ENCODE data around the gene NEUROG1. TPM values are rescaled to one million over a fixed set of nuclear protein-coding genes. Genes with fewer than 3 reads are reported as not detected.
"Not testable (repeated sequence)": the region's sequence is repeated elsewhere in the genome, so short reads cannot be mapped to it uniquely, and the experiment has no call there.

NEUROG1 gene
- total RNA-seq, 1 donor from 2014 or later: not detected

DNA sequence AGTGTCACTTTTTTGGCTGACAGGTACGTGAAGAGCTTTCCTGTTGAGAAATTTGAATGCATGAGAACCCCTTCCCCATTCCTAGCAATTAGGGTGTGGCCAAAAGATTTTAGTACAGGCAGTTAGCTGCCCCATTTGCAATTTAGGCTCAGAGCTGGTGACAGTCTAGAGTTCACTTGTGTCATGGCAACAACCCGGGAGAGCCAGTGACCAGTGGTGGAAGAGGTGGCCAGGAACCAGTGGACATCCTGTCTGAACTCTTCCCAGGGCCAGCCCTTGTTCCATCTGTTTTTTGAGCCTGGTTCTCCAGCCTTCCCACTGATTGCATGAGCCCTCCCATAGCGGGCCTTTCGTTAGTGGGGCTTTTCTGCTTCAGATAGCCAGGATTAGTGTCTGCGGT lies 2.5 kb upstream of the NEUROG1 start:
- no peak for DNase-seq (ENCODE audit: low spot score)

DNA sequence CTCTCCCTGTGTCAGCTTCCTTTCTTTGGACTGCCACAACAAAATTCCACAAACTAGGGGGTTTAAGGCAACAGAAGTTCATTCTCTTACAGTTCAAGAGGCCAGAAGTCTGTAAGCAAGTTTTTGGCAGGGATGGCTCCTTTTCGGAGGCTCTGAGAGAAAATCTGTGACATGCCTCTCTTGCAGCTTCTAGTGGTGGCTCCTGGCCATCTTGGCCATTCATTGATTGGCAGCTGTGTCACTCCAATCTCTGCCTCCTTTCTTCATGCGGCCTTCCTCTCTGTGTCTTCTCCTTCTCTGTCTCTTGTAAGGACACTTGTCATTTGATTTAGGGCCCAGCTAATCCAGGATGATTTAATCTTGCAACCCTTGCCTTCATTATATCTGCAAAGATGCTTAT lies 2.0 kb upstream of the NEUROG1 start:
- no peak for DNase-seq (ENCODE audit: low spot score)

DNA sequence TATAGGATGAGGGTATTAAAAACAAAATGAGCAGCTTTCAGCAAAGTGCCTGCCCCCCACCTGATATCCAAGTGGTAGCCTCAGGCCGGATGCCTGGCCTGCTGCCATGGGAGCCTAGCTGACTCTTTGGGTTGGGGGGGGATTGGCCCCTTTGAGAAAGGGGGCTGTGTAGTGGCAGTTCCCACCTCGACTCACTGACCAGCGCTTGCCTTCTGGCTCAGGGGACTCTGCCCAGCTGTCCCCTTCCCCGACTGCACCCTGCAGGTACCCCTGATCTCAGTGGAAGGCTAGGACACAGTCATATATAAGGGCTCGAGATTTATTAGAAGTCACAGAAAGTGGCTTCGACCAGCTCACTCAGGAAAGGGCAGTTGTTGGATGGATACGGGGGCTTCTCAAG lies 1.5 kb upstream of the NEUROG1 start:
- no peak for DNase-seq (ENCODE audit: low spot score)

DNA sequence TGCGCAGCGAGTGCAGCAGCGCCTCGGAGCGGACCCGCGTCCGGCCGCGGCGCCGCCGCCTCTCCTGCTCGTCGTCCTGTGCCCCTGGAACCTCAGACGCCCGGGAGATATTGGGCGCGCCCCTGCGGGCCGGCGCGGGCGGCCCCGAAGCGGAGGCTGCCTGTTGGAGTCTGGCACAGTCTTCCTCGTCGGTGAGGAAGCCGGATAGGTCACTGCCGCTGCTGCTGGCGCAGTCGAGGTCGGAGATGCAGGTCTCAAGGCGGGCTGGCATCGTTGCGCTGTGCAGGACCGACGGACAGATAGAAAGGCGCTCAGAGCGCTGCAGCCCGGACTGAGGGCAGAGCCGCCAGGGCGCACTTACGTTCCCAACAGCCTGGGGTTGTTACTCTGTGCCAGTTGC lies 344 bp downstream of the NEUROG1 start:
- no peak for DNase-seq (ENCODE audit: low spot score)

DNA sequence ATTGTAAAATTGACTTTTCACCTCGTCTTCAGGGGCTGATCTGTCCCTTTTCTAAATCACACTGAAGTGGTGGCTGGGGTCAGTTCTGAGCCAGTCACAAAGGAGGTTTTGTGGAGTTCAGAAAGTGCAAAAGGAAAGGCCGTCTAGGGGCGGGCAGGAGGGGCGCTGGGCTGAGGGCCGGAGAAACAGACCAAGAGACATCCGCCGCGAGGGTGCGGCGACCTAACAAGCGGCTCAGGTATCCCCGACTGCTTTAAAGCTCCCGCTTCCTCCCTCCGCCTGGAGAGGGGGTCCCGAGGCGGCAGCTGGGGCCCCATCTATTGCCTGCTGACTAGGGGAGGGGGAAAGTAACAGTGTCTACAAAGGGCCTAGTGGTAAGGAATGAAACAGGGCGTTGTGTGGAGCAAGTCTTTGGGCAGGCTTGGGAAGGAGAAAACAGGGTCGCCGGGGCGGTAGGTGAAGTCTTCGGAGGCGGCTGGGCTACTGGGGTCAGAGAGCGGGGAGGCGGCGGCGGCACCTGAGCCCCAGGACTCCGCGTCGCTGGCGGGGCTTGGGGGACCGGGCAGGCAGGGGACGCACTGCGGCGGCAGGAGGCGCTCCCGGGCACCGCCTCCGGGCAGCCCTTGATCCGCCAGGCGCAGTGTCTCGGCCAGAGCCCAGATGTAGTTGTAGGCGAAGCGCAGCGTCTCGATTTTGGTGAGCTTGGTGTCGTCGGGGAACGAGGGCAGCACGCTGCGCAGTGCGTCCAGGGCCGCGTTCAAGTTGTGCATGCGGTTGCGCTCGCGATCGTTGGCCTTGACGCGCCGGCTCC lies 950 bp downstream of the NEUROG1 start:
- DNase-seq (ENCODE audit: low spot score): no peak

DNA sequence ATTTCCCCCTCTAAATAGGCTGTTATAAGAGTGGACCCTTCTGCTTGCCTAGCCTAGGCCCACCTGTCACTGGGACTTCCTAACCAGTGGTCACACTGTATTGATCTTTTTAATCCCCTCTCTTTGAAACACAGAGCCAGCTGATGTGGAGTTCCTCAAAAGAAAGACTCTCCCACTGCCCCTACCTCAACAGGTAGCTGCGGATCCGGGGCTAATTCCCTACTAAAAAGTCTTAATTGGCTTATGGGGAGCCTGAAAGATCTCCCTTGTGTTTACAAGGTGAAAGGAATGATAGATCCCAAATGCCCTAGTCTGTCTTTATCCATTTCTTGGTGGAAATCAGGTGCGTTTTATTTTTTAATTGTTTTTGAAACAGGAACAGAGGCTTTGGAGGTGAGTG lies 2.0 kb downstream of the NEUROG1 start:
- DNase-seq (ENCODE audit: low spot score): no peak

DNA sequence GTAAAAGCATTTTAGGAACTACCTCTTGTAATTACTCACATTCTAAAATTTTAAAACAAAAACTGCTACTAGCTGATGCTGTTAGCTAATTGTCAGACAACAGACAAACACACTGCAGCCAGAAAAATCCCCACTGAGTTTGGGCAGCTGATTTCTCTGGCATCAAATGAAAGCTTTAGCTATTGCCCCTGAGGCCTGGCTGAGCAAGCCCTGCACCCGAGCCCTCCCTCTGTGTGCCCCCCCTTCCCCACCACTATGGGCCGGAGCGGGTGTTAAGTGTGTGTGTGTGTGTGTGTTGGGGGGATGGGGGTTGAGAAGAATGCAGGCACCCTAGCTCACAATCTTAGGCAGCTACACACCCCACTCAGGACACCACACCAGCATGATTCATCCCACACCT lies 2.4 kb downstream of the NEUROG1 start:
- DNase-seq (ENCODE audit: low spot score): no peak

DNA sequence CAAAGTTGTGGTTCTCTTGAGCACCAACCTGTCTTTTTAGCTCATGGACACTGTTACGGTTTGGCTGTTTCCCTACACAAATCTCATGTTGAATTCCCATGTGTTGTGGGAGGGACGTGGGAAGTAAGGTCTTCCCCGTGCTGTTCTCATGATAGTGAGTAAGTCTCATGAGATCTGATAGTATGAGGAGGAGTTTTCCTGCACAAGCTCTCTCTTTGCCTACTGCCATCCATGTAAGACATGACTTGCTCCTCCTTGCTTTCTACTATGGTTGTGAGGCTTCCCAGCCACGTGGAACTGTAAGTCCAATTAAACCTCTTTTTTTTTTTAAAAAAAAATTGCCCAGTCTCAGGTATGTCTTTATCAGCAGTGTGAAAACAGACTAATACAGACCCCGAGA lies 6.2 kb downstream of the NEUROG1 start:
- not testable (repeated sequence) for DNase-seq (ENCODE audit: low spot score)

DNA sequence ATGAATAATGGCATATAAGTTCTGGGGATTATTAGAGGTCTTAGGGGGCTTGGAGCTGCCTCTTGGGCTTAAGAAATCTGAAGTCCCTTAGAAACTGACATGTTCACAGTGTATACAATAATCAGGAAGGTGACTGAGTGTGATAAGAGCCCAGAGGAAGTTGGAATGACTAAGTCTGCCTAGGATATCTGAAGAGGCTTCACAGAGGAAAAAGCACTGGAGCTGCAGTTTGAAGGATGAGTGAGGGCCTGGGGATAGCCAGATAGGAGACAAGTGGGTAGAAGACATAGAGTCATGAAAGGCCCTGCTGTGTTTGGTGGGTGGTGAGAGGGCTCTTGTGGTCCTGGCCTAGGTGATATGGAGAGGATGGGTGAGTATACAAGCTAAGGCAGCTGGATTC lies 8.8 kb downstream of the NEUROG1 start:
- no peak for DNase-seq (ENCODE audit: low spot score)

DNA sequence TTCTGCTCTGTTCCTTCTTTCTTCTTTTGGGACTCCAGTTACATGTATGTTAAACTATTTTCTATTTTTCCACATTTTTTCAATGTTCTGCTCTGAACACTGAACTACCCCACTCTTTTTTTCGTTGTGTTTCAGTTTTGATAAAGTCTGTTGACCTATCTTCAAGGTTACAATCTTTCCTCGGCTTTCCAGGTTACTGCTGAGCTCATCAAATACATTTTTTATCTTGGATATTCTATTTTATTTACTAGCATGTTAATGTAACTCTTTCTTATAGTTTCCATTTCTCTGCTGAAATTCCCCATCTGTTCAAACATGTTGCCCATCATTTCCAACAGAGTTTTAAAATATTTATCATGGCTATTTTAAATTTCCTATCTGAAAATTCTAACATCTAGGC lies 13.8 kb downstream of the NEUROG1 start:
- DNase-seq (ENCODE audit: low spot score): no peak

DNA sequence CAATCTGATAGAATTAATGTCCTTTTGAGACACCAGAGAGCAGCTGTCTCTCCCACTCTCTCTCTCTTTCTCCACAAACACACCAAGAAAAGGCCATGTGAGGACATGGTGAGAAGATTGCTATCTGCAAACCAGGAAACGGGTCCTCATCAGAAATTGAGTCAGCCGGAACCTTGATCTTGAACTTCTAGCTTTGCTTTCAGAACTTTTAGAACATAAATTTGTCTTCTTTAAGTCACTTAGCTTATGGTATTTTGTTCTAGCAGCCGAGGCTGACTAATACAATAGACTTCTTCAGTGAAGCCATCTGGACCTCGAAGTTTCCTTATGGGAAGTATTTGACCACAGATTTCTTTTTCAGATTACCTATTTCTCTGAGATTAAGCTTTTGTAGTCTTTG lies 18.1 kb downstream of the NEUROG1 start:
- DNase-seq (ENCODE audit: low spot score): no peak

DNA sequence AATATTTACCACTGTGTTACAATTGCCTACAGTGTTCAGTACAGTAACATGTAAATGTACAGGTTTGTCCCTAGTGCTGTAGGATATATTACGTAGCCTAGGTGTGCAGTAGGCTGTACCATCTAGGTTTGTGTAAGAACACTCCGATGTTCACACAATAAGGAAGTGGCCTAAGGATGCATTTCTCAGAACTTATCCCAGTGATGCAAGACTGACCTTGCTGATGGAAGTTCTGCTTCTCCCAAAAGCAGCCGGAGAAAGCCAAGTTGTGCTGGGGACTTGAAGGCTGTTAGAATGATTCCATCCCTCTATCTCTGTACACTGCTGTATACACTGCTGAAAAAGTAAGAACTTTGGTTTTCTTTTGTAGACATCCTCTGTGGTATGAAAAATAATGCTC lies 21.6 kb downstream of the NEUROG1 start:
- no peak for DNase-seq (ENCODE audit: low spot score)

DNA sequence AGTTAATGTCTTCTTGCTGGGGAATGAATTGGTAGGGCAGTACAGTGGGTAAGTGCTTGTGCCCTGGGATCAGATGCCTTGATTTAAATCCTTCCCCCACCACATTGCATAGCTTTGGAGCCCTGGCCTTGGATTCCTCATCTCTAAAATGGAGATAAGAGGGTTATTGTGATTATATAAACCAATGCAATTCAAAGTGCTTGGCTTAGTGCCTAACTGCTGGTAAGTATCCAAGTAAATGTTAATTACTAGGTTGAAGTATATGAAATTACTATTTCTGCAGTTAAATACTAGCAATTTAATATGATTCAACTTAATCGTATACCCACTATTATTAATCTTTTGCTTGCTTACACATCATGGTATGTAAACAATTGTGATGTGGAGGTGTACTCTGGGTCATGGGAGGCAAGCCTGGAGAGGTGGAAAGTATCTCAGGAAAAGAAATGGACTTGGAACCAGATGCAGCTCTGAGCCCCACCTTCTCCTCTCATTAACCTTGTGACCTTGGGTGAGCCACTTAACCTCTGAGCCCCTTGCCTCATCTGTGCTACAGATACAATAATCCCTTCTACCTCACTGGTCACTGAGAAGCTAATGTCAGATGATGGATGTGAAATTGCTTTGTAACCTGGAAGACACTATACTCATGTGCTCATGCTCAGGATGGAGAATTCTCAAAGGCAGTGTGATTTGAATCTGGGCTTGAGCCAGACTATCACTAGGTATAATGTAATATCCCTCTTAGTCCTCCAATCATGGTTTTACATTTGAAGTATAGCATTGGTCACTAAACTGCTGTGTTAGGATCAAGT lies 23.8 kb downstream of the NEUROG1 start:
- no peak for DNase-seq (ENCODE audit: low spot score)

DNA sequence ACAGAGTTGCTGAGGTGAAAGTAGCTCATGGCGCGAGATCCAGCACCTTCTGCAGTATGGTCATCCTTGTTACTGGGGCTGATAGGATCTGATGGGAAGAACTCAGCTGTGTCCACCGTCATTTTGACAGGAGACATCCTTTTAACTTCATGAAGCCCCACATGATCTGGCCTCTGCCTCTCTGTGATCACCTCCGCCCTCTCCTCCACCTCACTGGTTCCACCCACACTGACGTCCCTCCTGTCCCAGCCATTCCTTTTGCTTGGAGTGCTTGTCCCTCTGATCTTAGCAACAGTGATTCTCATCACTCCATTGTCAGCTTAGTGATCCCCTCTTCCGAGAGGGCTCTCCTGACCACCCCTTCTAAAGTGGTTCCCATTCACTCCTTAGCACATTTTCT lies 25.8 kb downstream of the NEUROG1 start:
- DNase-seq (ENCODE audit: low spot score): no peak

DNA sequence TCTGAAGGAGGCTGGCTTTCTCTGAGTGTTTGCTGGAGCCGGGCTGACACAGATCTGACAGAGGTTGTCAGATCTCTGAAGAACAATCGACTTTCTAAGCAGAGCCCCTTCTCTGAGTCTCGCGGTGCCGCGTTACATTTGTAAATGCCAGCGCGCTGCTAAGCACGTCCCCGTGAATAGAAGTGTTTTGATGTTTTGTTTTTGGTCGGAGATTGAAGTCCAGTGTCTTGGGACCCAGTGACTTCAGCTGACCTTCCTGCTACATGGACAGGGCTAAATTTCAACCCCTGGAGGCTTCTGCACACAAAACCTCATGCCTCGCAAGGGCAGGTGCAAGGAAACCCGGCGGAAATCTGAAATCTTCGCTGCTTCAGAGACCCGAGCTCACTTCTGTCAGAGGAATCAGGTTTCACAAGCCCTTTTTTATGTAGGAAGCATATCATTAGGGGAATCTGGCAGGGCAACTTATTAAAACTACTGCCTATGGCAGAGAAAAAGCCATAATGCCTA lies 27.2 kb downstream of the NEUROG1 start:
- DNase-seq (ENCODE audit: low spot score): no peak

DNA sequence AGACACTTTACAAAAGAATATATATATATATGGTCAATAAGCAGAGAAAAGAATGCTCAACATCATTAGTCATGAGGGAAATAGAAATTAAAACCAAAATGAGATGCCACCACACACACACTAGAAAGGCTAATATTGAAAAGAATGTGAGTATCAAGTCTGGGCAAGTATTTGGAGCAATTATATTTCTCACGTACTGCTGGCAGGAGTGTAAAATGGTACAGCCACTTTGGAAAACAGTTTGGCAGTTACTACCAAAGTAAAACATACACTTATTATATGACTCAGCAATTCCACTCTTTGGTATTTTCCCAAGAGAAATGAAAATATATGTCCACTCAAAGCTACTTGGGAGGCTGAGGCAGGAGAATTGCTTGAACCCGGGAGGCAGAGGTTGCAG lies 29.8 kb downstream of the NEUROG1 start:
- no peak for DNase-seq (ENCODE audit: low spot score)

DNA sequence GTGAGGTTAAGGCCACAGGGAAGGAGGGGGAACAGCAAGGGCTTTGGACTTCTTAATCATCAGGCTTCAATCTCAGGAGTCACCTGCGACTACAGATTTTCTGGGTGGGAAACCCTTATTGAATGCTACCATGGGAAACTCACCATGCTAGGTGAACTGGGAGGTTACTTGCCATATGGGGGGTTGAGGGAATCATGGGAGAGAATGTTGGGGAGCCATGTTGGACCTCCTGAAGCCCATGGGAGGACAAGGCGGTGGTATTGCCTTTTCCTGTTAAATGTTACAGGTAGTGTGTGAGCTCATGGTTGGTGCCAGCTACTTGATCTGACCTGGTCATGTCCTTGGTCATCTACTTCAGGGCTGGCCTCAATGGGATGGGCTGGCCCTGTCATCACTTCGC lies 31.4 kb downstream of the NEUROG1 start:
- no peak for DNase-seq (ENCODE audit: low spot score)

DNA sequence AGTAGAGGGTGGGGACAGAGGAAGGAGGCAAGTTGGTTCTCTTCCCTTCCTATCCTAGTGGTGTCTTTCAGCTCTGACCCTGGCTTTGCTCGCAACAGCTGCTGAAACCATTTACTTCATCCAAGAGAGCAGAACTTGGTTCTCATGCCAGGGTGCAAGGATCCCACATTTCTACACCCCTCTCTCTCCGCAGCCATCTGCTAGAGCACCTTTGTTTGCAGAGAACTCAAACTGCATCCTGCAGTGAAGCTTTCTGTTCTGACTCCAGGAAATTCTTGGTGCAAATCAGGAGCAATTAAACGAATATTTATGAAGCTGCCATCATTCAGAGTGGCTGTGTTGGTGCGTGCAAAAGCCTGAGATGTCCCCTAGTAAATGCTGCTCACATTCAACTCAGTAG lies 31.9 kb downstream of the NEUROG1 start:
- no peak for DNase-seq (ENCODE audit: low spot score)

DNA sequence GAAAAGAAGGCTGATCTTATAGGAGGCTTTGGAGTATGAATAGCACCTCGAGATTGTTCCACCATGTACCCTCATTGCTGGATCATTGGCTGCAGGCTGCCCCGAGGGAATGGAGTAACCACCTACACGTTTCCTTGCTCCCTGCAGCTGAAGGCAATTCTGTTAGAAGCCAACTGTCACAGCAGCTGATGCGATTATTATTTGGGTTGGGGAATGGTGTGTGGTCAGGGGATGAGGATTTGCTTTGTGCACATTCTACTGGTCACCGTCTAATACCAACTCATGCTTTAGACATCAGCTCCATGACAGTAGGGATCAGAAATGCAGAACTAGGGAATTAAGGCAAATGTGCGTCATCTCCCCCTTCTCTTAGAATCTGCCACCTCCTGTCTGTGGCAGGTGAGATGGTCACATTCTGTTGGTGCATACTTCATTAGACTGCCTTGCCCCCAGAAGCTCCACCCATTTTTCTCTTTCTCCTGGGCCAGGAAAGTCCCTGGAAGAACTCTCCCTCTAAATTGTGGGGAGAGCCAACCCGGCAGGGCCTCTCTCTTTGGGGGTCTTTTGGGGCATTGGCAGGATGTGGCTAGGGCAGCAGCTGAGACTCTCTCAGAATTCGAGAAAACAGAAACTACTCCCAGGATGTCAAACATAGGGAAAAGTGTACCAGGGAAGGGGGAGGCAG lies 32.8 kb downstream of the NEUROG1 start:
- DNase-seq (ENCODE audit: low spot score): no peak

DNA sequence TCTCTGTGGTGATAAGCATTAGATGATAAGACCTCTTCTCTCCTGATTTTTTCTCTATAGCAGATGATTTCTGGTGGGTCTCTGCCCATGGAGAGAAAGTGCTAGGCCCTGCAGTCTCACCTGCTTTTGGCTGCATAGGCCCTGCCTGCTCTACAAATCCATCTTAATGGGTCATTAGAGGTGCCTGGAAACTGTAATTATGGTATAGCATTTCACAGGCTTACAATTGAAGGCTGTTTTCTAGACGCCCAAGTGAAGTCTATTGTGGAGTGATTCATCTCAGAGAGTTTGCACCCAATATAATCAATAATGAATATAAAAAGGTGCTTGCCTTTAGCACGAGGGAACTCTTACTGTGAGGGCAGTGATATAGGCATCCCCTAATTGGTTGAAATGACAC lies 33.8 kb downstream of the NEUROG1 start:
- DNase-seq (ENCODE audit: low spot score): no peak

DNA sequence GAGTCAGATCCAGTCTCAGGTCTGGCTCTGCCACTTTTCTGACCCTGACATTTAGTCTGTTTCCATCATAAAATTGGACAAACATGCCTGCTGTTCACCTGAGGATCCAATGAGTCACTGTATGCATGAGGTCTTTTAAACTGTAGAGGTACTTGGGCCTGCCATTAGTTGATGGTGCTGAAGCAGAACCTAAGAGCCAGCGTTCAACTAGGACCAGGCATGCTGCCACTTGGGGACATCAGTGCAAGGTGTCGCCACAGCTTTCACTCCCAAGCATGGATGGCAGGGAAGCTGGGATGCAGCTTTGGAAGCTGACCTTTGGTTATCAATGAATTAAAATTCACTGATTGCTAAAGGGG lies 37.1 kb downstream of the NEUROG1 start:
- DNase-seq (ENCODE audit: low spot score): no peak

Data from mesenteric fat pad (tissue), 1 donor.